HG03558 (cell line): ENCODE measurements around the gene MRPL46.
"Not testable (repeated sequence)": the region's sequence is repeated elsewhere in the genome, so short reads cannot be mapped to it uniquely, and the experiment has no call there.

Experiments
- ATAC-seq: cut with Tn5 transposase; IDR thresholded peaks from one replicate; pipeline ENCODE4 v1.9.1; 2021; ENCODE audit warnings: moderate number of reproducible peaks; ENCODE audit not compliant: unreplicated experiment; ENCODE audit errors: extremely low read depth

MRPL46 gene

DNA sequence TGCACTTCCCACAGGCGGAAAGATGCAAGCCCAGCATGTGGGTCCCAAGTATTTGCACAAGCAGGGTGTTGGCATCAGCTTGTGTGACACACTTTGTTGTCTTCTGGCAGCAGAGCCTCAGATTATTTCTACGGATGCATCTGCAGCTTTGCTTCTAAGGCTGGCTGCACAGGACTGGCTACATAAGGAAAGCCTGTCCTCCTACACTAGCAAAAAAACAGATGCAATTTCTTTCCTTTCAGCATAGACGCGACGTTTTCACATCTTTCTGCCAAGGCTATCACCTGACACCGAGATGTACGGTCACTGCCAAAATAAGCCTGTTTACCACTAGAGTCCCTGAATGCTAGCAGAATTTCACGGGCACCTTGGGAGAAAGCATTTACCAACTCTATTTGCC, 13.8 kb upstream of the MRPL46 start:
- no peak for ATAC-seq

GRCh38 chr15:88479169-88479568, 12.0 kb upstream of the MRPL46 start:
- ATAC-seq: no peak

- ATAC-seq: no peak
Measured at GRCh38 chr15:88477904-88478303, 10.7 kb upstream of the MRPL46 start.

GRCh38 chr15:88477126-88477525, 9.9 kb upstream of the MRPL46 start:
- ATAC-seq: no peak

- no peak for ATAC-seq
Measured at GRCh38 chr15:88476635-88477060, 9.5 kb upstream of the MRPL46 start.

- ATAC-seq: not testable (repeated sequence)
Measured at GRCh38 chr15:88473661-88474293, 6.6 kb upstream of the MRPL46 start.

DNA sequence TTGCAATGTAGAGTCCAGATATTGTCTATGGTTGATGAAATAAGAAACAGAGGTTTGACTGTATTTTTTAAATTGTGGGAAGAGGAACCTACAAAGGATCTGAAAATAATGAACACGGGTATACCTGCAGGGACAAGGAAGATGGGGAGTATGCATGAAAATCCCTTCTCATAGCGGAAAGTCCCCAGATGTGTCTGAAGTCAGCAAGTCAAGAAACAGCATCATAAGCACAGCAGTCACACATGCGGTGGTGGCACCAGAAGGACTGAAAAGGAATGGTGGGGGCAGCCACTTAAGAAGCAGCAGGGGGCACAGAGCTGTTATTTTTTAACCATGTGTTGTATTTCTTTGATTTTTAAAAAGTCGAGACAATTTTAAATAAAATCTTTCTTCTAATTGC, 5.0 kb upstream of the MRPL46 start:
- ATAC-seq: no peak

DNA sequence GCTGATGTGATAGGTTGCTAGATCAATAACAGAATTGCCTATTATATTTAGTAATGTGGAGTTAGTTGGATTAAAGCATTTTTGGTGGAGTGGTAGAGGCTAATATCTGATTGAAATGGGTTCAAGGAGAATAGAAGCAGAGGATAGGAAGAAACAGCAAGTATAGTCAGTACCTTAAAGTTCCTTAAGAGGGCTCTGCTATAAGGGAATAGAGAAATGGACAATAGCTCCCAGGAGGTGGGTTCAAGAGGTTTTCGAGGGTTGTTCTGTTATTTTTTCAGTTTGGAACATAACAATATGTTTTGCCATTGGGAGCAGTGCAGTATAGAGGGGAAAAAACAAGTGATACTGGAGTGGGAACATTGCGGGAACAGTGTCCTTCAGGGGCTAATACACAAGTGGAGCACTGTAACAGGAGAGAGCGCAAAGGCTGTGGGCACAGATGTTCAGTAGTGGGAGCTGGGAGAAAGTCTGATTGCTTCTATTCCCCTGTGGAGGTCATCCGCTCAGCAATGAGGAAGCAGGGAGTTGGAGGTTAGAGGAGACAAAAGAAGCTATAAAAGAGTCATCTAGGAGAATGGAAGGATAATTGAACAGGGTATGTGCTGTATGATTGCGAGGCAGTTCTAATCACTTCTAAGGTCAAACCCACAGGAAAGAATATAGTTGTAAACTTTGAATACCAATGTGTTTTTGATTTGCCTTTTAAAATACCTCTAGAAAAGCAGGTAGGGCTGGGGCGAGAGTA, 3.6 kb upstream of the MRPL46 start:
- no peak for ATAC-seq

DNA sequence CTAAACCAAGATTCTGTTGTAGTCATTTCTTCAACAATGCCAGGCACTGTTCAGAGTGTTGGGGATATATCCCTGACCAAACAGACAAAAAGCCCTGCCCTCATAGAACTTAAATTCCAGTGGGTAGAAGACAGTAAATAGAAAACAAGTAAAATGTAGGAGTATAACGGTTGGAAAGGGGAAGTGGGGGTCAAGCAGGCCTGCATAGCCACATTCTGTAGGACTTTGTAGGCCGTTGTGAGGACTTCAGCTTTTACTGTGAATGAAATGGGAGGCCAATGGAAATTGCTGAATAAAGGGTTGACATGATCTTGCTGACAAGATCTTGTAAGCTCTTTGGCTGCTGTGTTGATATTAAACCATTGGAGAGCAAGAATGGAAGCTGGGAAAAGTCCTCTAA, 2.1 kb upstream of the MRPL46 start:
- ATAC-seq: no peak

DNA sequence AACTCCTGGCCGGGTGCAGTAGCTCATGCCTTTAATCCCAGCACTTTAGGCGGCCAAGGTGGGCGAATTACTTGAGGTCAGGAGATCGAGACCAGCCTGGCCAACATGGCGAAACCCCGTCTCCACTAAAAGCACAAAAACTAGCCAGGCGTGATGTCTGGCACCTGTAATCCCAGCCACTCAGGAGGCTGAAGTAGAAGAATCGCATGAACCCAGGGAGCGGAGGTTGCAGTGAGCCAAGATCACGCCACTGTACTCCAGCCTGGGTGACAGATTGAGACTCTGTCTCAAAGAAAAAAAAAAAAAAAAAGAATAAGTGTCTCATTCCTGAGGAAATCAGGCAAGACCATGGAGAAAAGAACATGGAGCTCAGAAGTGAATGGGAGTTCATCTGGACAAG, 1.5 kb upstream of the MRPL46 start:
- ATAC-seq: not testable (repeated sequence)

GRCh38 chr15:88467935-88468528, 844 bp upstream of the MRPL46 start:
- ATAC-seq: no peak

DNA sequence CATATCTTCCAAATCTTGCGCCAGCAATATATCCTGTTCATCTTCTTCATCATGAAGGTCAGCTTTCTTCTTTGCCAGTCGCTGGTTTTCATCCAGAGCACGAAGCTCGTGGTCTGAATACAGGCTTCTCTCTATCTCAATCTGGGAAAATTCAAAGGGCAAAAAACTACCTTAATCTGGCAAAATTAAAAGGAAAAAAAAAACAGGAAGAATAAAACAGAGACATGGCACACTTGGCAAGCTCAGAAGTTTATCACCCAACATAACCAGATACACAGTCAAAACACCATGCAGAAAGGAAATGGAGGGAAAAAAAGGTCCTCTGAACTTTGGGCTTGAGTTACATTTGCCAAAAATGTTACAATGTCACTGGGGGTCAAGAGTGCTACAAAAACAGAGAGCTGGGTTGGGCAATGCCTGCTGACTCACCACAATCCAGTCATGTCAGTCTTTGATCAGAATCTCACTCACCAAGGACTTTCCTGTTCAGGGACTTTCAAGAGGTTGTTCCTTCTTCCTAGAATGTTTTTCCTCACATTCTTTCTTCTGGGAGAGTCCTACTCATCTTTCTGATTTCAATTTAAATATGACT, 1.5 kb downstream of the MRPL46 start:
- no peak for ATAC-seq

DNA sequence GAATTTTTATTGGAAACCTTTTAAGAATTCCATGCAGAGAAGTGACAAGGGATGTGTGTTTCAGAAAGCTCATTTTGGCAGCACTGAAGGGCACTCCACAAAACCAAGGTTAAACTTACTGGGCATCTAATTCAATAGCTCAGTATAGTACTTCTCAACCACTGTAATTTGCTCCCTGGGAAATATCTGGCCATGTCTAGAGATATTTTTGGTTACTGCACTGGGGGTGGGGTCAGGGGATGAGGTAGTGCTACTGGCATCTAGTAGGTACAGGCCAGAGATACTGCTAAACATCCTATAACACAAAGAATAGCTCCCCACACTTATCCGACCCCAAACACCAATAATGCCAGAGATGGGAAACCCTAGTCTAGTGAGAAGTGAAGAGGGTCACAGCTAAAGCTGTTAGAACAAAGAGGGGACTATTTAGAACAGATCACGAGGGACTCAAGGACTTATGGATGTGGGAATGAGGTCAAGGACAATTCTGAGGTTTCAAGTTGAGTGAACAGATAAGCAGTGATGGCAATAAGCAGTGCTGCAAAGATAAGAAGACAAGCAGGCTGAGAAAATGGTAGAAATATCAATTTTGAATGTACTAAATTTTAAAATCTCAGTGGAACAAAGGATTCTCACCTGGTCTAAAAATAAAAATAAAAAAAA, 3.2 kb downstream of the MRPL46 start:
- ATAC-seq: no peak

DNA sequence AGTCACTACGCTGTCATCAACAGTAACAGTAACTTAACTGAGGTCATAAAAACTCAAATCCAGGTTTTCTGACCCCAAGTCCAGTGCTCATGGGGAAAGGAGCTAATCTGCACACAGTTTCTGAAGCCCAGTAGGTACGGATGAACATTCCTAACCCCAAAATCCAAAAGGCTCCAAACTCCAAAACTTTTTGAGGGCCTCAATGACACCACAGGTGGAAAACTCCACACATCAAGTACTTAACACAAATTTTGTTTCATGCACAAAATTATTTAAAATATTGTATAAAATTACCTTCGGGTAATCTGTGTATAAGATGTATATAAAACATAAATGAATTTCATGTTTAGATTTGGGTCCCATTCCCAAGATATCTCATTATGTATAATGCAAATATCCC, 10.5 kb downstream of the MRPL46 start:
- no peak for ATAC-seq

- peak; percentile 92 for ATAC-seq
Measured at GRCh38 chr15:88454867-88455810, 12.0 kb downstream of the MRPL46 start.

DNA sequence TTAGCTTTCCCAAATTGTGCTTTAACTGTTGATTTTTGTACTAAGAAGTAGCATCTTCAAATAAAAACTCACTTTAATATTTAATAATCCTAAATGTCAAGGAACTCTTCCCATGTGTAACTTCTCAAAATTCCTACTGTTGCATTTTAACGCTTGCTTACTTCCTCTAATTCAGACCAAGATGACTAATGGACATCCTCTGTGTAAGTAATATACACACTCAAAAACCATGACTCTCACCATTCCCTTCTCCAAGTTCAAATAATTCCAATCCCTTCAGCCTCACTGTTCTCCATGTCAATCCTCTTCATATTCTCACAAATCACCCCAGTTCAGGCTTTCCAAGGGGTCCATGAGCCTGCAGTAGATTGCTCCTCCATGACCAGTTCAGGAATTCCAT, 13.0 kb downstream of the MRPL46 start:
- no peak for ATAC-seq

- ATAC-seq: no peak
Measured at GRCh38 chr15:88453651-88454050, 13.5 kb downstream of the MRPL46 start.

GRCh38 chr15:88450125-88450798, 16.9 kb downstream of the MRPL46 start:
- ATAC-seq: no peak

- ATAC-seq: no peak
Measured at GRCh38 chr15:88449581-88449980, 17.6 kb downstream of the MRPL46 start.
